IMR-90 (cell line): ENCODE data around the gene ITGA3.

Source experiments
- CTCF ChIP-seq: conservative IDR thresholded peaks from 2 replicates; pipeline ENCODE4 v1.5.1; 2012; ENCODE audit warnings: mild to moderate bottlenecking, low read depth, low read length, improper control_type of control experiment
- RFX5 ChIP-seq: IDR thresholded peaks from 2 replicates; pipeline ENCODE4 v1.8.0; 2012; ENCODE audit warnings: low read depth, mild to moderate bottlenecking, low read length, moderate library complexity

GRCh38 chr17:50115756-50116155 is 59.8 kb downstream of the ITGA3 start:
- no peak for TF ChIP-seq CTCF
- no peak for TF ChIP-seq RFX5
